Activated CD4-positive, alpha-beta T cell treated with anti-CD3 and anti-CD28 coated beads, Interleukin-2, Interleukin-4, amounts not matched to agents 100 ng/mL and 50 ng/mL, durations not matched to agents 16 hours and 8 hours (primary cell): ENCODE data around the gene SUPT3H.
"Not testable (repeated sequence)": the region's sequence is repeated elsewhere in the genome, so short reads cannot be mapped to it uniquely, and the experiment has no call there.

Experiments used
- DNase-seq: peaks from one replicate; pipeline ENCODE4 v3.0.0-alpha.2; 2020; ENCODE audit warnings: low spot score

Gene SUPT3H

DNA sequence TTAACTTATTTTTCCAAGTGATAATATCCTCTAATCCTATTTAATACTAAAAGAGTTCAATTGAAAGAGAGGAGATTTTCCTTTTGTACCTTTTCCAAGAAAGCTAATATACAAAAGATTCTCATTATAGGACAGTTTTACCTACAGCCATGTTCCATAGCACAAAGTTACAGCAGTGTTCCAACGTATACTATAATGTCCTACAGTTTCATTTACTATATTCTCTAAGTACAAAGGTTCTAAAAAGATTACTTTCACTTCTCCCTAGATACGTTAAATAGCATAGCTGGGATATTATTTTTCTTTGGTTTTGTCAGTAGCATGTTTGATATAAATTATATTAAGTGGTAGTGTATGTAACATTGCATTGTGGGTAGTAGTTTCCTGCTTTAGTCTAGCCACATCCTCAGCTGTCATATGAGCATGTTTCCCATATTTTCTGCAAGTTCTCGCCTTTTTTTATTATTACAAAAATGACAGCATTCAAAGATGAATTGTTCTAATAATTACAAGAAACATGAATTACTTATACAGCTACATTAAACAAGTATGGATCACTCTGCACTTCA is 54.0 kb downstream of the SUPT3H start:
- no peak for DNase-seq

DNA sequence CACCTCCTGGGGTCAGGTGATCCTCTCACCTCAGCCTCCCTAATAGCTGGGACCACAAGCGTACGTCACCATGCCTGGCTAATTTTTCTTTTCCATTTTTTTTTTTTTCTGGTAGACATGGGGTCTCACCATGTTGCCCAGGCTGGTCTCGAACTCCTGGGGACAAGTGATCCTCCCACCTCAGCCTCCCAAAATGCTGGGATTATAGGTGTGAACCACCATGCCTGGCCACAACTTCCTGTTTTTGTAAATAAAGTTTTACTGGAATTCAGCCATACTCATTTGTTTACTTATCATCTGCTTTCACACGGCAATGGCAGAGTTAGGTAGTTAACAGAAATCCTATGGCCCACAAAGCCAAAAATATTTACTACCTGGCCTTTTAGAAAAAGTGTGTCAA is 57.4 kb downstream of the SUPT3H start:
- DNase-seq = no peak

GRCh38 chr6:45314146-45314545 is 63.6 kb downstream of the SUPT3H start:
- no peak for DNase-seq

- DNase-seq = peak; percentile 9
Observed at GRCh38 chr6:45310118-45310788, 67.5 kb downstream of the SUPT3H start.

DNA sequence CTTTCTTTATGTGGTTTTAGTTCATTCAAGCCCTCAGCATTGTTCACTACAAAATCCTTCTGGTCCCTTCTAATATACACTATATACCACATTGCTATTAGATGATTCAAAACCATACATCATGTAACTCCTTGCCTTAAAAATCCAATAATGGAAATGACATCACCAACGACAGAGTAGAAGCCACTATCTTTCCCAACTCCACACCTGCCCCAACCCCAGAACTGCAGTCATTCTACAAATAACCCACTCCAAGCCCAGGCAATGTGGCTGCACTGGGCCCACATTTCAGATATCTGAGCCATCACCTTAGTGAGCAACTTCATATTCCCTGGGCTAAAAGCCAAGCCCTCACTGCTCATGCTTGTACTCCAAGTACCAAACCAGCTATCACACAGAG is 72.2 kb downstream of the SUPT3H start:
- DNase-seq = no peak

GRCh38 chr6:45302832-45303231 is 74.9 kb downstream of the SUPT3H start:
- no peak for DNase-seq

- no peak for DNase-seq
Observed at GRCh38 chr6:45301348-45302142, 76.2 kb downstream of the SUPT3H start.

DNA sequence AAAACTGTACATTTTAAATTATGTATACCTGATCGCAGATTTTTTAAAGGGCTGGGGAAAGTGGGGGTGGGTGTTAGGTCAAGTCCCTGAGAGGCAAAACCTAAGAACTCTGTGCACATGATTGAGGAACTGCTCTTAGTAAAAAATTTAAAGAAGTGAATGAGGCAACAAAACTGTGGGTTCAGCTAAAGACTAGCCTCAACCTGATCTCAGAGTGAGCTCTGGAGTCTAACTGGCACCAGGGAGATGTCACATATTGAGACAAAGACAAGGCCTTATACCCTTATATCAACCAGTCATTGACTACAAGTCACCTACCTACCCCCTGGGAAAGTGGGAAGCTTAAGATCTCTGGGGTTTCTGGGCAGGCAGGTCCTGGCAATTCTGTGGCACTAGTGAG is 77.0 kb downstream of the SUPT3H start:
- DNase-seq = no peak

GRCh38 chr6:45299096-45299581 is 78.6 kb downstream of the SUPT3H start:
- no peak for DNase-seq

GRCh38 chr6:45297320-45297719 is 80.4 kb downstream of the SUPT3H start:
- DNase-seq = no peak

DNA sequence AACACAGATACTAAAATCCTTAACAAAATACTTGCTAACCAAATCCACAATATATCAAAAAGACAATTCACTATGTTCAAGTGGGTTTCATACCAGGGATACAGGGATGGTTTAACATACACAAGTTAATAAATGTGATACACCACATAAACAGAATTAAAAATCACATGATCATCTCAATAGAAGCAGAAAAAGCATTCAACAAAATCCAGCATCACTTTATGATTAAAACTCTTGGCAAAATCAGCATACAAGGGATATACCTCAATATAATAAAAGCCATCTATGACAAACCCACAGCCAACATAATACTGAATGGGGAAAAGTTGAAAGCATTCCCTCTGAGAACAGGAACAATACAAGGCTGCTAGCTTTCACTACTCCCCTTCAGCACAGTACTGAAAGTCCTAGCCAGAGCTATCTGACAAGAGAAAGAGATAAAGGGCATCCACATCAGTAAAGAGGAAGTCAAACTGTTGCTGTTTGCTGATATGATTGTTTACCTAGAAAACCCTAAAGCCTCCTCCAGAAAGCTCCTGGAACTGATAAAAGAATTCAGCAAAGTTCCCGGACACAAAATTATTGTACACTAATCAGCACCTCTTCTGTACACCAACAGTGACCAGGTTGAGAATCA is 83.6 kb downstream of the SUPT3H start:
- DNase-seq = not testable (repeated sequence)

DNA sequence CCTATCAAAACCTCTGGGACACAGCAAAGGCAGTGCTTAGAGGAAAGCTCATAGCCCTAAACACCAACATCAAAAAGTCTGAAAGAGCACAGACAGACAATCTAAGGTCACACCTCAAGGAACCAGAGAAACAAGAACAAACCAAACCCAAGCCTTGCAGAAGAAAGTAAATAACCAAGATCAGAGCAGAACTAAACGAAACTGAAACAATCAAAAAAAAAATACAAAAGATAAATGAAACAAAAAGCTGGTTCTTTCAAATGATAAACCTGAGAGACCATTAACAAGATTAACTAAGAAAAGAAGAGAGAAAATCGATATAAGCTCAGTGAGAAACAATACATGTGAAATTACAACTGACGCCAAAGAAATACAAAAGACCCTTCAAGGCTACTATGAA is 84.4 kb downstream of the SUPT3H start:
- no peak for DNase-seq

DNA sequence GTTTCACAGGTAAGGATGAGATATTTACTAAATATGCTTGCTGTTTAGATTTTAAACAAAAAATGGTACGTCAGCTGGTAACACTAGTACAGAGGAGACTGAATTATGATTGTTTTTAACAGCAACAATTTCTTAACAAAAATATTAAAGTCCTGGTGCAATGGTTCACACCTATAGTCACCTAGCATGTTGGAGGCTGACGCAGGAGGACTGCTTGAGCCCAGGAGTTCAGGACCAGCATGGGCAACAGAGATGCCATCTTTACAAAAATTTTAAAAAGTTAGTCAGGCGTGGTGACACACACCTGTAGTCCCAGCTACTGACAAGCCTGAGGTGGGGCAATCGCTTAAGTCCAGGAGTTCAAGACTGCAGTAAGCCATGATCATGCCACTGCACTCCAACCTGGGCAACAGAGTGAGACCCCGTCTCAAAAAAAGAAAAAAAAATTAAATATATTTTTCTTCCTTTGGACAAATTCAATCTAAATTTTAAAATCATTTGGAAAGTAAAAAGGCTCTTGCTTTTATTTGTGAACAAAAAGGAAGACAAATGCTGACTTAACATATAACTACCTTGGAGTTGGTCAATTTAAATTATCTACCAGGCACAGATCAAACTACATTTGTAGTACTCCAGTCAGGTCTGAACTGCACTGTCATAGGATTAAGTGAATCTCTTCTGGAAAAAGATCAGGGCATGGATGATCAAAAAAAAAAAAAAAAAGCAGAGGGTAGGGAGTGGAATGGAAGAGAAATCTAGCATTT is 87.8 kb downstream of the SUPT3H start:
- no peak for DNase-seq

DNA sequence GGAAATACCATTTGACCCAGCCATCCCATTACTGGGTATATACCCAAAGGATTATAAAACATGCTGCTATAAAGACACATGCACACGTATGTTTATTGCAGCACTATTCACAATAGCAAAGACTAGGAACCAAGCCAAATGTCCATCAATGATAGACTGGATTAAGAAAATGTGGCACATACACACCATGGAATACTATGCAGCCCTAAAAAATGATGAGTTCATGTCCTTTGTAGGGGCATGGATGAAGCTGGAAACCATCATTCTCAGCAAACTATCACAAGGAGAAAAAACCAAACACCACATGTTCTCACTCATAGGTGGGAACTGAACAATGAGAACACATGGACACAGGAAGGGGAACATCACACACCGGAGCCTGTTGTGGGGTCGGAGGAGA is 91.0 kb downstream of the SUPT3H start:
- not testable (repeated sequence) for DNase-seq

DNA sequence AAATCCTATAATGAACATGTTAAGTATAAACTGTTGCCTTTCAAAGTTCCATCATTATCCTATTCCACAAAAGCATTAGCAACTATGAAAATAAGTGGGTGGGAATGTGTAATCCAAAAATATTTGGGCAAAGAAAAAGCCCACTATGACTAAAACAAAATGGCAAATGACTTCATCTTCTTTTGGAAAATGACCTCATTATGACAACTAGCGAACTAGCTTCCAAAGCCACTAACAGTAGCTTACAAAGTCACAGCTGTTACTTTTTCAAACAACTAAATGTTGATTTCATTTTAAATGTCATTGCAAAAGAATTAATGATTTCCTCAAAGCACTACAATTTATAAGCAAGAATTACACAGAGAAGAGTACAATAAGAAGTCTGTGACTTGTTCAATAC is 99.4 kb downstream of the SUPT3H start:
- DNase-seq = no peak

- not testable (repeated sequence) for DNase-seq
Observed at GRCh38 chr6:45277741-45278140, 100.0 kb downstream of the SUPT3H start.

- no peak for DNase-seq
Observed at GRCh38 chr6:45275358-45275757, 102.4 kb downstream of the SUPT3H start.

DNA sequence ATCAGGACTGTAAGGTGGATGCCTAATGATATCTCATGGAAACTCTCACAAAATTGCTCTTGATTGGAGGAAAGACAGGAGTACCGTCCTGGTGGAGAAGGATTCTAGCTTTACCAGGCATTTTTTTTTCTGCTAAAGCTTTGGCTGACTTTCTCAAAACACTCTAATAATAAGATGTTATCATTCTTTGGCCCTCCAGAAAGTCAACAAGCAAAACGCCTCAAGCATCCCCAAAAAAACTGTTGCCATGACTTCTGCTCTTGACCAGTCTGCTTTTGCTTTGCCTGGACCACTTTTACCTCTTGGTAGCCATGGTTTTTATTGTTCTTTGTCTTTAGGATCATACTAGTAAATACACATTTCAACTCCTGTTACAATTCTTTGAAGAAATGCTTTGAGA is 105.1 kb downstream of the SUPT3H start:
- DNase-seq = no peak

DNA sequence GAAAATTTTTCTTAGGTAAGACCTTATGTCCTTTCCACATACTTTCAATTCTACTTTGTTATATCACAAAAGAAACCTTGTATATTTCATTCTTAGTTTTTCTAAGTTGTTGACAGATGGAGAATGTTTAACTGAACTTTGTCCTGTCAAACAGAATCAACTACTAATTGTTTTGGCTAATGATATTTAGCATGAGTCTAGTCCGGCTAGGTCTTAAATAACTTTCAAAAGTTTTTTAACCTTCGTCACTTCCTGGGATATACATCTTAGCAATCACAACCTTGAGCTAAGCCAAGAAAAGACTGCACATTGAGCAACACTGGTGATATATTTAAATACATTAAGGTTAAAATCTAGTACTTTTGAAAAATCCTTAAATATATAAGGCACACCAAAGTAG is 112.5 kb downstream of the SUPT3H start:
- DNase-seq = no peak

DNA sequence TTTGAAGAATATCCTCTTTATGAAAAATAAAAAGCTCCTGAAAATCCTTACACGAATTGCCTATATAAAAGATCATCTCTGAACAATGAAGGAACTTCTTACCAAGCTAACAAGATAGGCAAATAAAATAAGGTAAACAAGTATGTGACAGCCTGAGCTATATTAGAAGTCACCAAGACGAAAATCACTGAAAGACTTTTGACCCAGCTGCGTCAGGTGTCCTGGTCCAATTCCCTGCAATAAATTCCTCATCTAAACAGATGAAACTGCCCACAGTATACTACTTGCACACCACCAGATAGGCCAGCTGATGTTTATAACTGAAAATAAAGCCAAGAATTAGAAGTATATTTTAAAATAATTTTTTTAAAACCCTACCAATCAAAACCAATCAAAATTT is 117.0 kb downstream of the SUPT3H start:
- DNase-seq = no peak

DNA sequence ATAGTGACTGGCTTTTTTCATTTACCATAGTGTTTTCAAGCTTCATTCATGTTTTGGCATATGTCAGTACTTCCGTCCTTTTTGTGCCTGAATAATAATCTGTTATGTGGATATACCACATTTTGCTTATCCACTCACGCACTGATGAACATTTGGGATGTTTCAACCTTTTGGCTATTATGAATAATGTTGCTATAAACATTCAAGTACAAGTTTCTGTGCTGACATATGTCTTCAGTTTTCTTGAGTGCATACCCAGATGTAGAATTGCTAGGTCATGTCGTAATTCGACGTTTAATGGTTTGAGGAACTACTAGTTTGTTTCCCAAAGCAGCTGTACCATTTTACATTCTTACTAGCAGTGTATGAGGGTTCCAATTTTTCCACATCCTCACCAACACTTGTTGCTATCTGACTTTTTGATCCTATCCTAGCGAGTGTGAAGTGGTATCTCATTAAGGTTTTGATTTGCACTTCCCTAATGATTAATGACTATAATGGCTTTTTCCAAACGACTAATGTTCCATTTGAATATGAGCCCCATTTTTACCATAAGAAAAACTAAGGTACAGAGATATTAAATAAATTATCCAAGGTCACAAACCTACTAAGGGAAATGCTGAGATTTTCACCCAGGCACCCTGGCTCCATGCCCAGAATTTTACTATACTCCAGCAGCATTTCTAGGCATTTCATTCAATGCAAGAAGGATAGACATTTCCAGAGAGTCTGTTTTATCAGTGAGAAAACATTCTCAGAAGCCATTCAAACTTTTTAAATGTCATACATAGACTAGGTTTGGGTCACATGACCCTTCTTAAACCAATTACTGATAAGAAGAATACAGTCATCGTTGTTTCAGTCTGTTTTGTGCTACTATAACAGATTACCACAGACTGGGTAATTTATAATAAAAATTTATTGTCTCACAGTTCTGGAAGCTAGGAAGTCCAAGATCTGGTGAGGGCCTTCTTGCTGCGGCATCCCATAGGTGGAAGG is 120.7 kb downstream of the SUPT3H start:
- no peak for DNase-seq
